Measurements from ENCODE around the gene TTC22.

The TTC22 gene

DNA sequence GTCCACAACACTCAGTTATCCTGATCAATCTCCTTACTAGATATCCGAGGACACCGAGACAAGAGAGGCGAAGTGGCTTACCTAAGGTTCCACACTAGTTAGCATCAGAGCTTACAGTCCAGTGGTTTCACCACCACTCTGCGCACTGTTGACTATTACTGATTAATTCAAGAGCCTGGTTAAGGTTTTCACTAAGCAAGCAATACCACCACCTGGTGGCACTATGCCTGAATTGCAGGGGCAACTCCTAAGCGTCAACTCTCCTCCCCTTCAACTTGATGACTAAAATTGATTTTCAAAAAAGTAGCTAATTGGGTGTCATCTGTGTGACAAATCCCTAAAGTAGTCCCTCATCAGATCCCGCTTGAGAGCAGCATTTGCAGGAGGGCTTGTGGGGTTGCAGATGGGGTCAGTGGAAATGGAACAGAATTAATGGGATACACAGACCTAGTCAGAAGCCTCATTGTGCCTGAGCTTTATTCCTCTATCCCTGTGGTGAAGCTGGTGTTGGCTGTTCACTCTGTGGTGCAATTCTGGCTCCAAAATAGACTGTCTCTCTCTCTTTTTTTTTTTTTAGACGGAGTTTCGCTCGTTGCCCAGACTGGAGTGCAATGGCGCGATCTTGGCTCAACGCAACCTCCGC, 9.1 kb downstream of the TTC22 start:
- H3K18ac ChIP-seq (ENCODE audit: low read length) = no peak overlapping the region
- no peak overlapping the region for H3K4me3 ChIP-seq (ENCODE audit: low read length)
- H3K4me1 ChIP-seq (ENCODE audit: control insufficient read depth, low read depth, low read length) = peaks cover 4% of the 10 kb centered on the region
- DNase-seq = peak; percentile 76
- no peaks in the 10 kb centered on the region for H3K79me2 ChIP-seq (ENCODE audit: control insufficient read depth, insufficient read depth, low read length)
- H2BK120ac ChIP-seq (ENCODE audit: low read depth, low read length) = no peak overlapping the region
- no peak overlapping the region for H3K23ac ChIP-seq (ENCODE audit: low read length)
- H2BK15ac ChIP-seq (replicated peaks; ENCODE audit: low read depth) = no peak overlapping the region
- no peak overlapping the region for H4K8ac ChIP-seq (ENCODE audit: low read depth, low read length)
- no peak overlapping the region for H4K5ac ChIP-seq (ENCODE audit: low read length)
- no peak overlapping the region for H3K9ac ChIP-seq (ENCODE audit: low read length)
- H2AK5ac ChIP-seq (ENCODE audit: low read length) = no peak overlapping the region
- H3K4me2 ChIP-seq (ENCODE audit: low read length) = no peak overlapping the region
- no peak overlapping the region for H3K56ac ChIP-seq (ENCODE audit: low read length)
- WGBS (ENCODE audit: extremely low coverage, insufficient coverage, low lambda C conversion rate) = no CpG with 5 or more reads among the region's 13 CpGs
- H3K27ac ChIP-seq (ENCODE audit: low read depth, low read length) = no peak overlapping the region
- H3K27me3 ChIP-seq (ENCODE audit: insufficient read depth, low read length, poor library complexity) = no peaks in the 10 kb centered on the region
- H2BK5ac ChIP-seq (ENCODE audit: low read length) = no peak overlapping the region
- H3K79me1 ChIP-seq (ENCODE audit: low read length) = no peaks in the 10 kb centered on the region
- H3K36me3 ChIP-seq (ENCODE audit: control insufficient read depth, insufficient read depth, low read length) = no peaks in the 10 kb centered on the region
- H3K4ac ChIP-seq (ENCODE audit: low read depth, low read length) = no peak overlapping the region

GRCh38 chr1:54788459-54788858, 12.7 kb downstream of the TTC22 start:
- Histone ChIP-seq H3K4ac (ENCODE audit: low read depth, low read length) (no peak overlapping the region), H2BK5ac (ENCODE audit: low read length) (no peak overlapping the region), H3K79me2 (ENCODE audit: control insufficient read depth, insufficient read depth, low read length) (no peaks in the 10 kb centered on the region), H4K8ac (ENCODE audit: low read depth, low read length) (no peak overlapping the region), H3K18ac (ENCODE audit: low read length) (no peak overlapping the region), H3K56ac (ENCODE audit: low read length) (no peak overlapping the region), H2AK5ac (ENCODE audit: low read length) (no peak overlapping the region), H4K5ac (ENCODE audit: low read length) (no peak overlapping the region), H3K4me3 (ENCODE audit: low read length) (no peak overlapping the region), H3K4me1 (ENCODE audit: control insufficient read depth, low read depth, low read length) (peaks cover 4% of the 10 kb centered on the region), H2BK15ac (replicated peaks; ENCODE audit: low read depth) (no peak overlapping the region), H3K79me1 (ENCODE audit: low read length) (no peaks in the 10 kb centered on the region), H3K23ac (ENCODE audit: low read length) (no peak overlapping the region), H3K27ac (ENCODE audit: low read depth, low read length) (no peak overlapping the region), H2BK120ac (ENCODE audit: low read depth, low read length) (no peak overlapping the region), H3K9ac (ENCODE audit: low read length) (no peak overlapping the region), H3K36me3 (ENCODE audit: control insufficient read depth, insufficient read depth, low read length) (no peaks in the 10 kb centered on the region), H3K4me2 (ENCODE audit: low read length) (no peak overlapping the region), H3K27me3 (ENCODE audit: insufficient read depth, low read length, poor library complexity) (no peaks in the 10 kb centered on the region)
- no peak for DNase-seq
- WGBS (ENCODE audit: extremely low coverage, insufficient coverage, low lambda C conversion rate) = no CpG with 5 or more reads among the region's 5 CpGs

DNA sequence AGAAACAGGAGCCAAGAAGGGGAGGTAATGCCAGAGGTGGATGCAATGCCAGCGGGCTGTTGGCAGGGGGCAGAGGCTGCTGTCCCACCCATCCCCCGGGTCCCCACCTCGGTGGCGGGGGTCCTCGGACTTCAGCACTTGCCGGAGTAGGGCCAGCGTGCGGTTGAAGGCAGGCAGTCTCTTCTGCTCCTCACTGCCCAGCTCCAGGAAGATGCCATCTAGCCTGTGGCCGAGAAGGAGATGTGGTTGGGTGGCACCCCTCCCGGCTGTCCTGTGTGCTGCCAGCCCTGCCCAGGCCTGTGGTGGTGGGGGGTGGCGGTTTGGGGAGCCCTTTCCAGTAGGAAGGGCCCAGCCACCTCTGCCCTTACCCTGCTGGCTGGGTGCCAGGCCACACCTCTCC, 13.5 kb downstream of the TTC22 start:
- Histone ChIP-seq H2AK5ac (ENCODE audit: low read length) (no peak overlapping the region), H3K56ac (ENCODE audit: low read length) (no peak overlapping the region), H3K27me3 (ENCODE audit: insufficient read depth, low read length, poor library complexity) (no peaks in the 10 kb centered on the region), H3K4ac (ENCODE audit: low read depth, low read length) (no peak overlapping the region), H3K36me3 (ENCODE audit: control insufficient read depth, insufficient read depth, low read length) (no peaks in the 10 kb centered on the region), H2BK5ac (ENCODE audit: low read length) (no peak overlapping the region), H3K4me1 (ENCODE audit: control insufficient read depth, low read depth, low read length) (peaks cover 4% of the 10 kb centered on the region), H3K18ac (ENCODE audit: low read length) (no peak overlapping the region), H3K79me1 (ENCODE audit: low read length) (no peaks in the 10 kb centered on the region), H4K8ac (ENCODE audit: low read depth, low read length) (no peak overlapping the region), H3K4me2 (ENCODE audit: low read length) (no peak overlapping the region), H3K4me3 (ENCODE audit: low read length) (no peak overlapping the region), H4K5ac (ENCODE audit: low read length) (no peak overlapping the region), H2BK15ac (replicated peaks; ENCODE audit: low read depth) (no peak overlapping the region), H2BK120ac (ENCODE audit: low read depth, low read length) (no peak overlapping the region), H3K79me2 (ENCODE audit: control insufficient read depth, insufficient read depth, low read length) (no peaks in the 10 kb centered on the region), H3K27ac (ENCODE audit: low read depth, low read length) (no peak overlapping the region), H3K23ac (ENCODE audit: low read length) (no peak overlapping the region), H3K9ac (ENCODE audit: low read length) (no peak overlapping the region)
- no peak for DNase-seq
- no CpG with 5 or more reads among the region's 11 CpGs for WGBS (ENCODE audit: extremely low coverage, insufficient coverage, low lambda C conversion rate)

GRCh38 chr1:54786778-54787177, 14.3 kb downstream of the TTC22 start:
- DNase-seq = no peak
- Histone ChIP-seq H3K27me3 (ENCODE audit: insufficient read depth, low read length, poor library complexity) (no peaks in the 10 kb centered on the region), H3K4me3 (ENCODE audit: low read length) (no peak overlapping the region), H2AK5ac (ENCODE audit: low read length) (no peak overlapping the region), H3K79me1 (ENCODE audit: low read length) (no peaks in the 10 kb centered on the region), H3K9ac (ENCODE audit: low read length) (no peak overlapping the region), H2BK120ac (ENCODE audit: low read depth, low read length) (no peak overlapping the region), H3K23ac (ENCODE audit: low read length) (no peak overlapping the region), H3K27ac (ENCODE audit: low read depth, low read length) (no peak overlapping the region), H4K5ac (ENCODE audit: low read length) (no peak overlapping the region), H3K4me2 (ENCODE audit: low read length) (no peak overlapping the region), H3K18ac (ENCODE audit: low read length) (no peak overlapping the region), H3K79me2 (ENCODE audit: control insufficient read depth, insufficient read depth, low read length) (no peaks in the 10 kb centered on the region), H3K4ac (ENCODE audit: low read depth, low read length) (no peak overlapping the region), H2BK15ac (replicated peaks; ENCODE audit: low read depth) (no peak overlapping the region), H3K56ac (ENCODE audit: low read length) (no peak overlapping the region), H3K36me3 (ENCODE audit: control insufficient read depth, insufficient read depth, low read length) (no peaks in the 10 kb centered on the region), H4K8ac (ENCODE audit: low read depth, low read length) (no peak overlapping the region), H3K4me1 (ENCODE audit: control insufficient read depth, low read depth, low read length) (peaks cover 4% of the 10 kb centered on the region), H2BK5ac (ENCODE audit: low read length) (no peak overlapping the region)
- WGBS (ENCODE audit: extremely low coverage, insufficient coverage, low lambda C conversion rate) = no CpG with 5 or more reads among the region's 8 CpGs

GRCh38 chr1:54784066-54784465, 17.1 kb downstream of the TTC22 start:
- H3K79me1 ChIP-seq (ENCODE audit: low read length) = no peaks in the 10 kb centered on the region
- no peak overlapping the region for H3K4me2 ChIP-seq (ENCODE audit: low read length)
- no peak overlapping the region for H3K27ac ChIP-seq (ENCODE audit: low read depth, low read length)
- H3K9ac ChIP-seq (ENCODE audit: low read length) = no peak overlapping the region
- no peak overlapping the region for H4K5ac ChIP-seq (ENCODE audit: low read length)
- H3K27me3 ChIP-seq (ENCODE audit: insufficient read depth, low read length, poor library complexity) = no peaks in the 10 kb centered on the region
- no peak overlapping the region for H3K18ac ChIP-seq (ENCODE audit: low read length)
- H2BK15ac ChIP-seq (replicated peaks; ENCODE audit: low read depth) = no peak overlapping the region
- H3K4me3 ChIP-seq (ENCODE audit: low read length) = no peak overlapping the region
- no peak overlapping the region for H4K8ac ChIP-seq (ENCODE audit: low read depth, low read length)
- DNase-seq = no peak
- no peak overlapping the region for H3K23ac ChIP-seq (ENCODE audit: low read length)
- no CpG with 5 or more reads among the region's 2 CpGs for WGBS (ENCODE audit: extremely low coverage, insufficient coverage, low lambda C conversion rate)
- peaks cover 4% of the 10 kb centered on the region for H3K4me1 ChIP-seq (ENCODE audit: control insufficient read depth, low read depth, low read length)
- no peak overlapping the region for H2BK5ac ChIP-seq (ENCODE audit: low read length)
- H2AK5ac ChIP-seq (ENCODE audit: low read length) = no peak overlapping the region
- H2BK120ac ChIP-seq (ENCODE audit: low read depth, low read length) = no peak overlapping the region
- H3K4ac ChIP-seq (ENCODE audit: low read depth, low read length) = no peak overlapping the region
- H3K56ac ChIP-seq (ENCODE audit: low read length) = no peak overlapping the region
- H3K79me2 ChIP-seq (ENCODE audit: control insufficient read depth, insufficient read depth, low read length) = no peaks in the 10 kb centered on the region
- H3K36me3 ChIP-seq (ENCODE audit: control insufficient read depth, insufficient read depth, low read length) = no peaks in the 10 kb centered on the region

DNA sequence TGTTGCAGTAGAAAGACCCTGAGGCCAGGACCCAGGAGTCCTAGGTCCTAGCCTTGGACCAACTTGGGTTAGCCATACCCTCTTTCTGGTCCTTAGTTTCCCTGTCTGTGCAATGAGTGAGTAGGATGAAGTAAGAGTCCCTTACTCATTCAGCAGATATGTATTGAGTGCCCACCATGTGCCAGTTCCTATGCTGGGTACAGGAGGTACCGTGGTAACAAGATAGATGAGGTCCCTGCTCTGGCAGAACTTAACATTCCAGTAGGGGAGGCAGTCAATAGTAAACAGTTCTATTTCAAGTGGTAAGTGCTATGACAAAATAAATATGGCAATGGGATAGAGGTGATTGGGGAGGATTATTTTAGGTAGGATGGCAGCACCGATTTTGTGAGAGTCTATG, 18.5 kb downstream of the TTC22 start:
- no peaks in the 10 kb centered on the region for H3K79me2 ChIP-seq (ENCODE audit: control insufficient read depth, insufficient read depth, low read length)
- no peak overlapping the region for H2BK5ac ChIP-seq (ENCODE audit: low read length)
- no peak overlapping the region for H2BK120ac ChIP-seq (ENCODE audit: low read depth, low read length)
- H3K79me1 ChIP-seq (ENCODE audit: low read length) = no peaks in the 10 kb centered on the region
- no peak overlapping the region for H2AK5ac ChIP-seq (ENCODE audit: low read length)
- H2BK15ac ChIP-seq (replicated peaks; ENCODE audit: low read depth) = no peak overlapping the region
- H3K9ac ChIP-seq (ENCODE audit: low read length) = no peak overlapping the region
- H3K27me3 ChIP-seq (ENCODE audit: insufficient read depth, low read length, poor library complexity) = no peaks in the 10 kb centered on the region
- no peak overlapping the region for H4K8ac ChIP-seq (ENCODE audit: low read depth, low read length)
- no peaks in the 10 kb centered on the region for H3K36me3 ChIP-seq (ENCODE audit: control insufficient read depth, insufficient read depth, low read length)
- no peak overlapping the region for H3K4me3 ChIP-seq (ENCODE audit: low read length)
- no peak overlapping the region for H3K27ac ChIP-seq (ENCODE audit: low read depth, low read length)
- no peak overlapping the region for H3K18ac ChIP-seq (ENCODE audit: low read length)
- no CpG with 5 or more reads among the region's 2 CpGs for WGBS (ENCODE audit: extremely low coverage, insufficient coverage, low lambda C conversion rate)
- H3K23ac ChIP-seq (ENCODE audit: low read length) = no peak overlapping the region
- H3K56ac ChIP-seq (ENCODE audit: low read length) = no peak overlapping the region
- no peak overlapping the region for H3K4me2 ChIP-seq (ENCODE audit: low read length)
- no peak overlapping the region for H4K5ac ChIP-seq (ENCODE audit: low read length)
- H3K4me1 ChIP-seq (ENCODE audit: control insufficient read depth, low read depth, low read length) = peaks cover 3% of the 10 kb centered on the region
- H3K4ac ChIP-seq (ENCODE audit: low read depth, low read length) = no peak overlapping the region
- no peak for DNase-seq

Measured in mesendoderm (in vitro differentiated cells).